K562 (cell line): Measurements from ENCODE around the gene ADCY5. TPM values are rescaled to one million over a fixed set of nuclear protein-coding genes. Genes with fewer than 3 reads are reported as not detected.

Experiments used
- ATAC-seq: fragments of 200-7000 bp; cut with Tn5 transposase; 3 replicates; pipeline ENCODE4 v1.9.1; 2020; ENCODE audit warnings: moderate library complexity
- BruUV-seq: library from RNA; stranded (reverse); fragments of 400-500 nt; replicated peaks from 2 replicates; lab custom pipeline; 2021; lab: Mats Ljungman, UMichigan
- CTCF ChIA-PET: fragments of 300-600 bp; formaldehyde crosslinking; extraction: SDS; loops from one replicate; lab custom pipeline; 2021; ENCODE audit warnings: low intra/inter-chr PET ratio; lab: Yijun Ruan, JAX
- POLR2A ChIA-PET: fragments of 300-600, 350-650 bp; sonication (Branson Sonifier 250); formaldehyde crosslinking; extraction: SDS; loops from one replicate; lab custom pipeline; 2021; ENCODE audit warnings: antibody characterized with exemption, inconsistent platforms; lab: Yijun Ruan, JAX
- DNase-seq, 4 experiments: peaks; one replicate each; pipeline versions ENCODE4 v3.0.0 to v3.0.0-alpha.2; 2011 to 2018; ENCODE audit warnings: low spot score in 3 of 4, mixed read lengths in 3 of 4; ENCODE audit errors: extremely low read depth in 1 of 4
- FAIRE-seq: peaks from 2 replicates; lab custom pipeline; 2011; peaks lifted over from hg19 to GRCh38; lab: Jason Lieb, UNC
- H2AFZ ChIP-seq: 2 replicates; pipeline ENCODE4 v1.6.0; 2011; ENCODE audit warnings: low read depth, low read length, control low read depth, inconsistent platforms
- H3K27ac ChIP-seq: fragments of 200-600 bp; 3 replicates; pipeline ENCODE4 v1.8.0; 2011; ENCODE audit warnings: low read depth, mild to moderate bottlenecking, control low read depth, inconsistent platforms, low read length, moderate library complexity, mixed read lengths; ENCODE audit errors: extremely low read depth
- H3K27me3 ChIP-seq, 2 experiments: fragments of 300-600 bp in 1 of 2; 2 replicates in 1 of 2; 3 replicates in 1 of 2; pipeline versions ENCODE4 v1.6.0 to v1.8.0; 2011; ENCODE audit warnings: inconsistent platforms in 2 of 2, low read length in 2 of 2, mild to moderate bottlenecking in 1 of 2, mixed read lengths in 1 of 2, moderate library complexity in 1 of 2; ENCODE audit not compliant: control insufficient read depth in 2 of 2, insufficient read depth in 2 of 2
- H3K36me3 ChIP-seq: fragments of 300-600 bp; 3 replicates; pipeline ENCODE4 v1.8.0; 2011; ENCODE audit warnings: mild to moderate bottlenecking, low read length, inconsistent platforms; ENCODE audit not compliant: control insufficient read depth, insufficient read depth
- H3K4me1 ChIP-seq, 2 experiments: fragments of 200-600 bp in 1 of 2; replicated peaks in 1 of 2; 2 replicates in 1 of 2; 3 replicates in 1 of 2; pipeline versions ENCODE4 v1.5.1 to v1.8.0; 2011; ENCODE audit warnings: inconsistent platforms in 2 of 2, low read length in 2 of 2, mild to moderate bottlenecking in 1 of 2, mixed read lengths in 1 of 2, moderate library complexity in 1 of 2; ENCODE audit not compliant: control insufficient read depth in 2 of 2, insufficient read depth in 2 of 2
- H3K4me2 ChIP-seq: 2 replicates; pipeline ENCODE4 v1.6.1; 2011; ENCODE audit warnings: low read length, control low read depth, inconsistent platforms, mixed read lengths; ENCODE audit not compliant: insufficient read depth
- H3K4me3 ChIP-seq: fragments of 200-600 bp; sonication (generic), shearing (Covaris generic); 2 replicates; pipeline ENCODE4 v1.5.1; 2016; ENCODE audit warnings: control low read depth, inconsistent platforms
- H3K79me2 ChIP-seq: fragments of 200-600 bp; 3 replicates; pipeline ENCODE4 v1.8.0; 2011; ENCODE audit warnings: low read length, inconsistent platforms; ENCODE audit not compliant: control insufficient read depth, insufficient read depth
- H3K9ac ChIP-seq, 2 experiments: 2 replicates each; pipeline versions ENCODE4 v1.6.0 to v1.6.1; 2011; ENCODE audit warnings: low read depth in 2 of 2, low read length in 2 of 2, control low read depth in 1 of 2, inconsistent platforms in 1 of 2, mild to moderate bottlenecking in 1 of 2, mixed read lengths in 1 of 2; ENCODE audit not compliant: insufficient read depth in 1 of 2
- H3K9me1 ChIP-seq: one replicate; pipeline ENCODE4 v1.6.0; 2011; ENCODE audit warnings: inconsistent platforms, mild to moderate bottlenecking, low read length, moderate library complexity; ENCODE audit not compliant: control insufficient read depth, insufficient read depth
- H3K9me3 ChIP-seq: replicated peaks from 2 replicates; pipeline ENCODE4 v1.5.1; 2011; ENCODE audit warnings: low read depth, low read length, inconsistent platforms; ENCODE audit not compliant: control insufficient read depth, insufficient read depth
- H4K20me1 ChIP-seq: replicated peaks from 2 replicates; pipeline ENCODE4 v1.6.1; 2011; ENCODE audit warnings: low read length, inconsistent platforms, mixed read lengths; ENCODE audit not compliant: control insufficient read depth, insufficient read depth
- BCOR ChIP-seq: fragments of 450-650 bp; IDR thresholded peaks from 2 replicates; pipeline ENCODE4 v1.6.1; 2016
- CBFA2T2 ChIP-seq: fragments of 450-650 bp; conservative IDR thresholded peaks from 2 replicates; pipeline ENCODE4 v1.6.1; 2017; ENCODE audit warnings: mild to moderate bottlenecking
- HNRNPH1 ChIP-seq: fragments of 200-400 bp; formaldehyde crosslinking; optimal IDR thresholded peaks from 2 replicates; pipeline ENCODE3; 2017; ENCODE audit warnings: low read depth, mild to moderate bottlenecking, low read length, moderate library complexity
- JUN ChIP-seq, 2 experiments: sonication (generic) in 1 of 2; formaldehyde crosslinking in 1 of 2; IDR thresholded peaks; 2 replicates each; pipeline versions ENCODE4 v1.6.1 to v1.8.0; 2012 to 2022; ENCODE audit warnings: borderline replicate concordance in 2 of 2, mild to moderate bottlenecking in 2 of 2, improper control_type of control experiment in 1 of 2, low read depth in 1 of 2, low read length in 1 of 2, missing genetic modification reagents in 1 of 2
- PCBP1 ChIP-seq: fragments of 200-400 bp; formaldehyde crosslinking; IDR thresholded peaks from 2 replicates; pipeline ENCODE4 v1.6.1; 2018; ENCODE audit warnings: mild to moderate bottlenecking, low read depth, low read length; ENCODE audit not compliant: poor library complexity, severe bottlenecking
- SMARCA4 ChIP-seq: fragments of 450-650 bp; IDR thresholded peaks from 2 replicates; pipeline ENCODE4 v1.6.1; 2016
- ZNF316 ChIP-seq: fragments of 450-650 bp; IDR thresholded peaks from 2 replicates; pipeline ENCODE4 v1.6.1; 2016
- ZNF764 ChIP-seq: fragments of 250-450 bp; sonication (Bioruptor Pico); IDR thresholded peaks from 2 replicates; pipeline ENCODE4 v1.4.0; 2020; ENCODE audit warnings: low read depth, mild to moderate bottlenecking, moderate library complexity
- ZZZ3 ChIP-seq: fragments of 450-650 bp; IDR thresholded peaks from 2 replicates; pipeline ENCODE4 v1.6.1; 2016; ENCODE audit warnings: antibody characterized with exemption, mild to moderate bottlenecking, moderate library complexity
- WGBS: fragments of 100-300 bp; shearing (Covaris generic); methylation state at CpG from one replicate; pipeline ENCODE4 v1.1.6; 2016; ENCODE audit warnings: low coverage, mixed read lengths; ENCODE audit not compliant: insufficient coverage; ENCODE audit errors: missing lambda C conversion rate; 5-methylcytosine and 5-hydroxymethylcytosine counted together
- in situ Hi-C: fragments of 300-500 bp; cut with MboI; formaldehyde crosslinking; loops from 4 replicates; pipeline ENCODE4 v1.15.0; 2018; ENCODE audit warnings: inconsistent platforms, mixed read lengths
- intact Hi-C: fragments of 100-400 bp; cut with micrococcal nuclease; formaldehyde crosslinking; loops from 2 replicates; pipeline ENCODE4 v1.14.2; 2022
- polyA plus RNA-seq, 8 experiments: library from polyadenylated mRNA; depleted of rRNA in 4 of 8; stranded (reverse) in 5 of 8; unstranded in 3 of 8; fragments of >200 nt; fragmentation: Nextera tagmentation in 2 of 8; fragmentation: Illumina TruSeq in 1 of 8; extraction: Ambion mirVana in 2 of 8; extraction: Trizol in 1 of 8; gene quantifications; 2 replicates each; pipeline versions ENCODE4 v1.2.1 to v1.2.3, GENCODE V29; 2011 to 2014; ENCODE audit warnings: inconsistent platforms in 1 of 8, missing spikeins in 1 of 8
- total RNA-seq, 7 experiments: library from RNA; depleted of rRNA in 6 of 7; stranded (reverse); fragments of >200 nt in 6 of 7; fragmentation: Illumina TruSeq in 2 of 7; extraction: Trizol in 2 of 7; gene quantifications; 2 replicates each; pipeline versions ENCODE4 v1.2.1 to v1.2.3, GENCODE V29; 2011 to 2021; ENCODE audit warnings: low replicate concordance in 1 of 7
- TF ChIP-seq, protein P1 (sequence below): fragments of 200-600 bp; sonication (generic); IDR thresholded peaks from one replicate; pipeline ENCODE4 v1.6.1; 2012; ENCODE audit warnings: mild to moderate bottlenecking, low read depth, low read length, inconsistent platforms

Gene ADCY5
- total and polyA plus RNA-seq, 9 of the 15 experiments (the other 6 are each of a cell fraction or from before 2014, with no cell fraction given) = under 0.01 TPM; not detected in 8

DNA sequence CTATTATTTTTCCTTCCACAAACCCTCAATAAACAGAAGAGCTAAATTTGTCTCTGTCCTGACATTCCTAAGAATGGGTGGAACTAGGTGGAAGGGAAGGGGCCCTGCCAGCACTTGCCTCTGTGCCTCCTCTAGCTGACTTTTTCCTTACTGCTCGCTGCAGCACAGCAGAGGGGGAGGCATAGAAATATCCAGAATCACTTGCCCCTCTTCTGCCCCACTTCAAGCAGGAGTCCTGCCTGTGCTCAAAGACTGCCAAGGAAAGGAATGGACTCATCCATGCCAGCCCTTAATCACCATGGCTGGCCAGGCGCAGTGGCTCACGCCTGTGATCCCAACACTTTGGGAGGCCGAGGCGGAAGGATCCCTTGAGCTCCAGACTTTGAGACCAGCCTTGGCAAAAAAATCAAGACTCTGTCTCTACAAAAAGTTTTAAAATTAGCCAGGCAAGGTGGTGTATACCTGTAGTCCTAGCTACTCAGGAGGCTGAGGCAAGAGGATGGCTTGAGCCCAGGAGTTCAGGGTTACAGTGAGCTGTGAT lies 51.8 kb downstream of the ADCY5 start:
- no peak for DNase-seq
- H3K36me3 ChIP-seq = no peaks in the 10 kb centered on the region
- ChIA-PET POLR2A (interaction anchor here (0.5 kb wide), 1 partner anchor 16 kb away, joined by 3 read pairs; no protein-coding TSS in a partner anchor), CTCF (no interaction called here)
- H3K4me2 ChIP-seq = no peak overlapping the region
- H2AFZ ChIP-seq = no peak overlapping the region
- H3K4me3 ChIP-seq = no peak overlapping the region
- no peaks in the 10 kb centered on the region for H3K9me3 ChIP-seq
- H4K20me1 ChIP-seq = no peaks in the 10 kb centered on the region
- TF ChIP-seq PCBP1 (no peak), JUN (IDR thresholded peaks at IDR 0.05; ENCODE audit: borderline replicate concordance, low read depth, low read length) (no peak), JUN (CRISPR knock-in tag; IDR thresholded peaks at IDR 0.05; ENCODE audit: borderline replicate concordance) (no peak), BCOR (no peak), ZNF316 (no peak), SMARCA4 (no peak), ZZZ3 (no peak), HNRNPH1 (no peak), ZNF764 (CRISPR knock-in tag) (no peak), CBFA2T2 (no peak)
- TF ChIP-seq, protein P1, sequence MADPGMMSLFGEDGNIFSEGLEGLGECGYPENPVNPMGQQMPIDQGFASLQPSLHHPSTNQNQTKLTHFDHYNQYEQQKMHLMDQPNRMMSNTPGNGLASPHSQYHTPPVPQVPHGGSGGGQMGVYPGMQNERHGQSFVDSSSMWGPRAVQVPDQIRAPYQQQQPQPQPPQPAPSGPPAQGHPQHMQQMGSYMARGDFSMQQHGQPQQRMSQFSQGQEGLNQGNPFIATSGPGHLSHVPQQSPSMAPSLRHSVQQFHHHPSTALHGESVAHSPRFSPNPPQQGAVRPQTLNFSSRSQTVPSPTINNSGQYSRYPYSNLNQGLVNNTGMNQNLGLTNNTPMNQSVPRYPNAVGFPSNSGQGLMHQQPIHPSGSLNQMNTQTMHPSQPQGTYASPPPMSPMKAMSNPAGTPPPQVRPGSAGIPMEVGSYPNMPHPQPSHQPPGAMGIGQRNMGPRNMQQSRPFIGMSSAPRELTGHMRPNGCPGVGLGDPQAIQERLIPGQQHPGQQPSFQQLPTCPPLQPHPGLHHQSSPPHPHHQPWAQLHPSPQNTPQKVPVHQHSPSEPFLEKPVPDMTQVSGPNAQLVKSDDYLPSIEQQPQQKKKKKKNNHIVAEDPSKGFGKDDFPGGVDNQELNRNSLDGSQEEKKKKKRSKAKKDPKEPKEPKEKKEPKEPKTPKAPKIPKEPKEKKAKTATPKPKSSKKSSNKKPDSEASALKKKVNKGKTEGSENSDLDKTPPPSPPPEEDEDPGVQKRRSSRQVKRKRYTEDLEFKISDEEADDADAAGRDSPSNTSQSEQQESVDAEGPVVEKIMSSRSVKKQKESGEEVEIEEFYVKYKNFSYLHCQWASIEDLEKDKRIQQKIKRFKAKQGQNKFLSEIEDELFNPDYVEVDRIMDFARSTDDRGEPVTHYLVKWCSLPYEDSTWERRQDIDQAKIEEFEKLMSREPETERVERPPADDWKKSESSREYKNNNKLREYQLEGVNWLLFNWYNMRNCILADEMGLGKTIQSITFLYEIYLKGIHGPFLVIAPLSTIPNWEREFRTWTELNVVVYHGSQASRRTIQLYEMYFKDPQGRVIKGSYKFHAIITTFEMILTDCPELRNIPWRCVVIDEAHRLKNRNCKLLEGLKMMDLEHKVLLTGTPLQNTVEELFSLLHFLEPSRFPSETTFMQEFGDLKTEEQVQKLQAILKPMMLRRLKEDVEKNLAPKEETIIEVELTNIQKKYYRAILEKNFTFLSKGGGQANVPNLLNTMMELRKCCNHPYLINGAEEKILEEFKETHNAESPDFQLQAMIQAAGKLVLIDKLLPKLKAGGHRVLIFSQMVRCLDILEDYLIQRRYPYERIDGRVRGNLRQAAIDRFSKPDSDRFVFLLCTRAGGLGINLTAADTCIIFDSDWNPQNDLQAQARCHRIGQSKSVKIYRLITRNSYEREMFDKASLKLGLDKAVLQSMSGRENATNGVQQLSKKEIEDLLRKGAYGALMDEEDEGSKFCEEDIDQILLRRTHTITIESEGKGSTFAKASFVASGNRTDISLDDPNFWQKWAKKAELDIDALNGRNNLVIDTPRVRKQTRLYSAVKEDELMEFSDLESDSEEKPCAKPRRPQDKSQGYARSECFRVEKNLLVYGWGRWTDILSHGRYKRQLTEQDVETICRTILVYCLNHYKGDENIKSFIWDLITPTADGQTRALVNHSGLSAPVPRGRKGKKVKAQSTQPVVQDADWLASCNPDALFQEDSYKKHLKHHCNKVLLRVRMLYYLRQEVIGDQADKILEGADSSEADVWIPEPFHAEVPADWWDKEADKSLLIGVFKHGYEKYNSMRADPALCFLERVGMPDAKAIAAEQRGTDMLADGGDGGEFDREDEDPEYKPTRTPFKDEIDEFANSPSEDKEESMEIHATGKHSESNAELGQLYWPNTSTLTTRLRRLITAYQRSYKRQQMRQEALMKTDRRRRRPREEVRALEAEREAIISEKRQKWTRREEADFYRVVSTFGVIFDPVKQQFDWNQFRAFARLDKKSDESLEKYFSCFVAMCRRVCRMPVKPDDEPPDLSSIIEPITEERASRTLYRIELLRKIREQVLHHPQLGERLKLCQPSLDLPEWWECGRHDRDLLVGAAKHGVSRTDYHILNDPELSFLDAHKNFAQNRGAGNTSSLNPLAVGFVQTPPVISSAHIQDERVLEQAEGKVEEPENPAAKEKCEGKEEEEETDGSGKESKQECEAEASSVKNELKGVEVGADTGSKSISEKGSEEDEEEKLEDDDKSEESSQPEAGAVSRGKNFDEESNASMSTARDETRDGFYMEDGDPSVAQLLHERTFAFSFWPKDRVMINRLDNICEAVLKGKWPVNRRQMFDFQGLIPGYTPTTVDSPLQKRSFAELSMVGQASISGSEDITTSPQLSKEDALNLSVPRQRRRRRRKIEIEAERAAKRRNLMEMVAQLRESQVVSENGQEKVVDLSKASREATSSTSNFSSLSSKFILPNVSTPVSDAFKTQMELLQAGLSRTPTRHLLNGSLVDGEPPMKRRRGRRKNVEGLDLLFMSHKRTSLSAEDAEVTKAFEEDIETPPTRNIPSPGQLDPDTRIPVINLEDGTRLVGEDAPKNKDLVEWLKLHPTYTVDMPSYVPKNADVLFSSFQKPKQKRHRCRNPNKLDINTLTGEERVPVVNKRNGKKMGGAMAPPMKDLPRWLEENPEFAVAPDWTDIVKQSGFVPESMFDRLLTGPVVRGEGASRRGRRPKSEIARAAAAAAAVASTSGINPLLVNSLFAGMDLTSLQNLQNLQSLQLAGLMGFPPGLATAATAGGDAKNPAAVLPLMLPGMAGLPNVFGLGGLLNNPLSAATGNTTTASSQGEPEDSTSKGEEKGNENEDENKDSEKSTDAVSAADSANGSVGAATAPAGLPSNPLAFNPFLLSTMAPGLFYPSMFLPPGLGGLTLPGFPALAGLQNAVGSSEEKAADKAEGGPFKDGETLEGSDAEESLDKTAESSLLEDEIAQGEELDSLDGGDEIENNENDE = no peak
- in situ Hi-C loops (no loop called here), intact Hi-C loops (no loop called here)
- H3K27ac ChIP-seq = no peak overlapping the region
- H3K79me2 ChIP-seq = no peaks in the 10 kb centered on the region
- H3K9me1 ChIP-seq = no peaks in the 10 kb centered on the region
- H3K9ac ChIP-seq = no peak overlapping the region
- WGBS = 0% methylated on average over 4 of the region's 5 CpGs
- no peak for FAIRE-seq
- peaks cover 4 to 23% of the 10 kb centered on the region in 2 experiments for H3K27me3 ChIP-seq
- H3K4me1 ChIP-seq = no peaks in the 10 kb centered on the region
- ATAC-seq = no peak
- BruUV-seq = no TSS peak
